GM19397 (cell line): ENCODE measurements around the gene NFATC2IP.
"Not testable (repeated sequence)": the region's sequence is repeated elsewhere in the genome, so short reads cannot be mapped to it uniquely, and the experiment has no call there.

ENCODE experiments used
- ATAC-seq: cut with Tn5 transposase; IDR thresholded peaks from one replicate; pipeline ENCODE4 v1.9.1; 2021; ENCODE audit warnings: mild to moderate bottlenecking, moderate library complexity; ENCODE audit not compliant: unreplicated experiment

The NFATC2IP gene

GRCh38 chr16:28990375-28991040 lies 39.8 kb downstream of the NFATC2IP start:
- no peak for ATAC-seq

DNA sequence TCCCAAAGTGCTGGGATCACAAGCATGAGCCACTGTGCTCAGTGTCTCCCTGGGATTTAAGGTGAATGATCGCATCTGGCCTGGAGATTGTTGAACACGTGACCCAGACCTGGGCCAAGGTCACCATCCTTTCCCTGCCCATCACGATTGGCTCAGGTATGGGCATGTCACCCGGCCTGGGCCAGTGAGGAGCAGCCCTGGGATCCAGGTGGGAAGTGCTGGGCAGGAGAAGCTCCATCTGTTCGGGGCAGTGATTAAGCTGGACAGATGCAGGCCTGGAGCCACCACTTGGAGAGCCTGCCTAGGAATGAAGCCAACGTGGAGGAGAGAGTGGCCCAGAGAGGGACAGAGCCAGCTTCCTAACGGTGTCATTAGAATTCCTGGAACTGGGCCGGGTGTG lies 41.0 kb downstream of the NFATC2IP start:
- ATAC-seq: no peak

DNA sequence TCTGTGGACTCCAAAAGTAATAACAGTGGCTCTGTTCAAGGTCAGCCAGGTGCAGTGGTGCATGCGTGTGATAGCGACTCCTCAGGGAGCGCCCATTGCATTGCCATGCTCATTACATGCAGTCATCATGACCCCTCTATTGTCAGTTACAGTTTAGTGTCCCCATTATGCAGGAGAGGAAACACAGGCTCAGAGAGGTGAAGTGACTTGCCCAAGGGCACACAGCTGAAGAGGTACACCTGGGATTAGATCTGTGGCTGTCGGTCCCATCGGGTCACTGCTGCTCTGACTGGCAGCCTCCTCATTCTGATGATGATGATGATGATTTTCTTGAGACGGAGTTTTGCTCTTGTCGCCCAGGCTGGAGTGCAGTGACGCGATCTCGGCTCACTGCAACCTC lies 41.8 kb downstream of the NFATC2IP start:
- no peak for ATAC-seq

GRCh38 chr16:28998837-28999236 lies 48.1 kb downstream of the NFATC2IP start:
- no peak for ATAC-seq

- no peak for ATAC-seq
Observed at GRCh38 chr16:28999577-28999976, 48.8 kb downstream of the NFATC2IP start.

GRCh38 chr16:29000019-29000418 lies 49.3 kb downstream of the NFATC2IP start:
- ATAC-seq: no peak

- ATAC-seq: not testable (repeated sequence)
Observed at GRCh38 chr16:29004496-29005139, 53.9 kb downstream of the NFATC2IP start.

DNA sequence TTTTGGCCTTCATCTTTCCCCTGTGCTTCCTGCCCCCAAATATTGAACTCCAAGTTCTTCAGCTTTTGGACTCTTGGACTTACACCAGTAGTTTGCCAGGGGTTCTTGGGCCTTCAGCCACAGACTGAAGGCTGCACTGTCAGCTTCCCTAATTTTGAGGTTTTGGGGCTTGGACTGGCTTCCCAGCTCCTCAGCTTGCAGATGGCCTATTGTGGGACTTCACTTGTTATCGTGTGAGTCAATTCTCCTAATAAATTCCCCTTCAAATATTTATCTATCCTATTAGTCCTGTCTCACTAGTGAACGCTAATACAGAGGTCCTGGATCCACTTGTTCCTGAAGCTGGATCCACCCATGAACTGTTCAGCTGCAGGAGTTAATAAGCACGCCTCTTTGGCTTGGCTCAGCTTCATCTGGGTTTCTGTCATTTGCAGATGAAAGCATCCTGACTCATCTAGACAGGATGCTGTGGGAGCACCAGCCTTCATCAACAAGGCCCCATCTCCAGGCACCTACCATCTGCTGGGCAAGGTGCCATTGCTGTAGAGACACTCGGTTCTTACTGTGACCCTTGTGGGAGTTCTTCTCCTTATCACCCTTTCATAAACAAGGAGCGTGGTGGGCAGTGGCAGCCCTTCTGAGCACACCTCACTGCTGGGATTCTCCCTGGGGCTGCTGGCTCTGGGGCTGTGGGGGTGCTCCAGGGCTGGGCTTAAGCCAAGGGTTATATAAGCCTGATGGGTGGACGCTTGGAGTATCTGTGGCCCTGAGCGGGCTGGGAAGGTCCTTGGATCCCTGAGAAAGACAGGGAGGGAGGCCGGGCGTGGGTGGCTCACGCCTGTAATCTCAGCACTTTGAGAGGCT lies 57.2 kb downstream of the NFATC2IP start:
- ATAC-seq: no peak

DNA sequence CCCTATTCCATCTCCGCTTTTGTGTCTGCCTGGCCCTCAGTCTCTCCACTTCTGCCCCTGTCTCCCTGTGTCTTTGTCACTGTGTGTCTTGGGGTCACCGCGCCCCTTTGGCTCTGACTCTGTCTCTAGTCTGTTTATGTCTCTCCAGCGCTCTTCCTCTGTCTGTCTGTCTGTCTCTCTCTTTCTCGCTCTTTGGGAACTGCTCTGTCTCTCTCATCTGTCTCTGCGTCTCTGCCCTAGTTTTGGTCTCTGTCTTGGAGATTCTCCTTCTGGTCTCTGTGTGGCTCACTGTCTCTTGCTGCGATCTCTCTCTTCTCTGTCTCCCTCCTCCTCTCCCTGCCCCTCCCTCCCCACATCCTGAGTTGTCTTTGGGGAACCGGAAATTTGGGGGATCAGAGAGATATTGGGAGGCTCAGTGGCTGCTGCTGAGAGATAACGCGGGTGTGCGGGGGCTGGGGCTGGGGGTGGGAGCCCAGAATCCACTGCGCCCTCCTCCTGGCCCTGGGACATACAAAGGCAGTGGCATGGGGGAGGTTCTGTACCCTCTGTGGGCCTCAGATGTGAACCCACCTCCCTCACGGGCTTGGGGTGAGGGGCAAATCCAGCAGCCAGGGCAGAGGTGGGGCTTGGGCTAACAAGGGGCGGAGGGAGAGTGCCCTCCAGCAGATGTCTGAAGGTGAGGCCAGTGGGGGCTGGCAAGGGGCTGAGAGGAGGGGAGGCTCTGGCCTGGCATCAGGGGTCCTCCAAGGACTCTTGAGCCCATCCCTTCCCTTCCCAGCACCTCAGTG lies 58.5 kb downstream of the NFATC2IP start:
- no peak for ATAC-seq

GRCh38 chr16:29009838-29010166 lies 59.1 kb downstream of the NFATC2IP start:
- no peak for ATAC-seq

DNA sequence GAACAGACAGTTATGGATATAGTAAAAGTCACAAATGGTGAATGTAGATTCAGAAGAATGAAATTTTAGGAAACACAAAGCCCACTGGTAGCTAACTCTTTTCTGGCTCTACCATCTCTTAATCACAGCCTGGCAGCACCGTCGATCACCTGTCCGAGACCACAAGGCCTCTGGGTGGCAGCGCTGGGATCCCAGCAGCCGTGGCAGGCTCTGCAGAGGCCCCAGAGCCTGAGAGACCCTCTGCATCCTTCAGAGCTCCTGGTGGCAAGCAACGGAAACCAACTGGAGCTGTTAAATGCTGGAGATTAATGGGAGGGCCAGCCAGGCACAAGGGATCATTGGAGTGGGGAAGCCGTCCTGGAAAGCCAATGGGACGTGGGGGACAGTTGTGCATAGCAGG lies 60.4 kb downstream of the NFATC2IP start:
- ATAC-seq: no peak

DNA sequence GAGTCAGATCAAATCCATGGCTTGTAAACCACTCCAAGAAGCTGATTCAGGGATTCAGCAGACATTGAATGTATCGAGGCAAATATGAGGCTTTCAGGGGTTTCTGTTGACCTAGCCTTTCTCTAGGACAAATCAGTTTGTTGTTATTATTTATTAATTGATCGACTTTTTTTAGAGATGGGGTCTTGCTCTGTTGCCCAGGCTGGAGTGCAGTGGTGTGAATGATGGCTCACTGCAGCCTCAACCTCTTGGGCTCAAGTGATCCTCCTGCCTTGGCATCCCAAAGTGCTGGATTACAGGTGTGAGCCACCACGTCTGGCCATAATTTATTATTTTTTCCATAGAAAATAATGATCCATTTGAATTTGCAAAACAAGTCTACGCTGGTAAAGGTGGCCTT lies 61.1 kb downstream of the NFATC2IP start:
- ATAC-seq: no peak

GRCh38 chr16:29012913-29013553 lies 62.3 kb downstream of the NFATC2IP start:
- no peak for ATAC-seq

- no peak for ATAC-seq
Observed at GRCh38 chr16:29014561-29015069, 63.9 kb downstream of the NFATC2IP start.
